IMR-90 (cell line): ENCODE results near the gene DESI1. TPM values are rescaled to one million over a fixed set of nuclear protein-coding genes. Genes with fewer than 3 reads are reported as not detected.

Experiments used
- ATAC-seq: fragments of 200-7000 bp; cut with Tn5 transposase; 2 replicates; pipeline ENCODE4 v1.9.1; 2020; ENCODE audit warnings: low read depth, mild to moderate bottlenecking, moderate library complexity
- BruUV-seq: library from RNA; stranded (reverse); fragments of 400-500 nt; replicated peaks from 2 replicates; lab custom pipeline; 2021; lab: Mats Ljungman, UMichigan
- CTCF ChIA-PET: fragments of 300-600 bp; formaldehyde crosslinking; extraction: SDS; loops from one replicate; lab custom pipeline; 2021; ENCODE audit warnings: antibody characterized with exemption; lab: Yijun Ruan, JAX
- POLR2A ChIA-PET: fragments of 300-600 bp; sonication (Branson Sonifier 250); formaldehyde crosslinking; loops from one replicate; lab custom pipeline; 2022; ENCODE audit warnings: antibody characterized with exemption; ENCODE audit not compliant: unreplicated experiment; lab: Charles Lee
- DNase-seq: peaks from one replicate; pipeline ENCODE4 v3.0.0; 2013
- H2AFZ ChIP-seq: replicated peaks from 2 replicates; pipeline ENCODE3; 2013; ENCODE audit warnings: low read length, mild to moderate bottlenecking; ENCODE audit not compliant: poor library complexity
- H2AK5ac ChIP-seq: 2 replicates; pipeline ENCODE4 v1.6.1; 2013; ENCODE audit warnings: low read depth, low read length, inconsistent platforms
- H2AK9ac ChIP-seq: replicated peaks from 2 replicates; pipeline ENCODE3; 2013; ENCODE audit warnings: mild to moderate bottlenecking, low read depth, low read length, moderate library complexity; ENCODE audit not compliant: poor library complexity
- H2BK120ac ChIP-seq: 2 replicates; pipeline ENCODE4 v1.6.1; 2013; ENCODE audit warnings: low read depth, low read length, inconsistent platforms
- H2BK15ac ChIP-seq: 3 replicates; pipeline ENCODE4 v1.6.1; 2013; ENCODE audit warnings: low read depth, low read length, inconsistent platforms
- H2BK20ac ChIP-seq: 2 replicates; pipeline ENCODE4 v1.6.1; 2013; ENCODE audit warnings: low read depth, mild to moderate bottlenecking, inconsistent platforms, low read length, moderate library complexity
- H2BK5ac ChIP-seq: 2 replicates; pipeline ENCODE4 v1.6.1; 2013; ENCODE audit warnings: mild to moderate bottlenecking, low read depth, low read length, inconsistent platforms; ENCODE audit not compliant: poor library complexity, severe bottlenecking
- H3K14ac ChIP-seq: replicated peaks from 2 replicates; pipeline ENCODE4 v1.6.1; 2013; ENCODE audit warnings: low read depth, low read length, inconsistent platforms
- H3K18ac ChIP-seq: 2 replicates; pipeline ENCODE4 v1.6.1; 2013; ENCODE audit warnings: low read depth, low read length, control low read depth
- H3K23ac ChIP-seq: 2 replicates; pipeline ENCODE4 v1.6.1; 2013; ENCODE audit warnings: low read depth, low read length, inconsistent platforms
- H3K27ac ChIP-seq: 2 replicates; pipeline ENCODE4 v1.5.1; 2013; ENCODE audit warnings: mild to moderate bottlenecking, control low read depth, low read length; ENCODE audit not compliant: insufficient read depth
- H3K27me3 ChIP-seq: 2 replicates; pipeline ENCODE4 v1.6.1; 2013; ENCODE audit warnings: low read length; ENCODE audit not compliant: control insufficient read depth, insufficient read depth
- H3K36me3 ChIP-seq: 2 replicates; pipeline ENCODE4 v1.6.1; 2013; ENCODE audit warnings: low read length, mixed read lengths; ENCODE audit not compliant: control insufficient read depth, insufficient read depth
- H3K4ac ChIP-seq: 2 replicates; pipeline ENCODE4 v1.6.1; 2013; ENCODE audit warnings: low read depth, low read length, inconsistent platforms
- H3K4me1 ChIP-seq: 2 replicates; pipeline ENCODE4 v1.6.1; 2013; ENCODE audit warnings: low read length, mixed read lengths; ENCODE audit not compliant: control insufficient read depth, insufficient read depth
- H3K4me2 ChIP-seq: 2 replicates; pipeline ENCODE4 v1.6.1; 2013; ENCODE audit warnings: low read depth, mild to moderate bottlenecking, control low read depth, low read length, moderate library complexity
- H3K4me3 ChIP-seq: 2 replicates; pipeline ENCODE4 v1.5.1; 2013; ENCODE audit warnings: low read depth, mild to moderate bottlenecking, control low read depth, low read length, moderate library complexity; ENCODE audit not compliant: insufficient read depth
- H3K56ac ChIP-seq: 2 replicates; pipeline ENCODE4 v1.6.1; 2013; ENCODE audit warnings: low read length, inconsistent platforms; ENCODE audit not compliant: insufficient read depth; ENCODE audit errors: extremely low read depth
- H3K79me1 ChIP-seq, 2 experiments: 2 replicates each; pipeline ENCODE4 v1.6.1; 2013; ENCODE audit warnings: low read length in 2 of 2, inconsistent platforms in 1 of 2, low read depth in 1 of 2
- H3K9ac ChIP-seq: 2 replicates; pipeline ENCODE4 v1.6.1; 2013; ENCODE audit warnings: low read depth, low read length, control low read depth
- H3K9me1 ChIP-seq: 2 replicates; pipeline ENCODE4 v1.6.1; 2013; ENCODE audit warnings: low read length, inconsistent platforms; ENCODE audit not compliant: insufficient read depth
- H3K9me3 ChIP-seq: 2 replicates; pipeline ENCODE4 v1.6.1; 2013; ENCODE audit warnings: low read length; ENCODE audit not compliant: control insufficient read depth, insufficient read depth
- H4K20me1 ChIP-seq: 2 replicates; pipeline ENCODE4 v1.6.1; 2013; ENCODE audit warnings: low read length, inconsistent platforms; ENCODE audit not compliant: insufficient read depth
- H4K5ac ChIP-seq: 2 replicates; pipeline ENCODE4 v1.6.1; 2013; ENCODE audit warnings: mild to moderate bottlenecking, low read depth, low read length, control low read depth
- H4K8ac ChIP-seq, 2 experiments: 2 replicates each; pipeline ENCODE4 v1.6.1; 2013; ENCODE audit warnings: low read depth in 2 of 2, low read length in 2 of 2, control low read depth in 1 of 2, inconsistent platforms in 1 of 2
- H4K91ac ChIP-seq: 2 replicates; pipeline ENCODE4 v1.6.1; 2013; ENCODE audit warnings: low read depth, low read length, inconsistent platforms; ENCODE audit not compliant: insufficient read depth
- BHLHE40 ChIP-seq: fragments of 150-350 bp; IDR thresholded peaks from 2 replicates; pipeline ENCODE4 v1.6.1; 2016; ENCODE audit warnings: mild to moderate bottlenecking, low read depth, low read length
- CEBPB ChIP-seq: IDR thresholded peaks from 2 replicates; pipeline ENCODE4 v1.6.1; 2012; ENCODE audit warnings: low read depth, low read length, improper control_type of control experiment
- CHD1 ChIP-seq: IDR thresholded peaks from 2 replicates; pipeline ENCODE4 v1.6.1; 2012; ENCODE audit warnings: low read depth, low read length, improper control_type of control experiment
- FOS ChIP-seq: fragments of 150-350 bp; IDR thresholded peaks from 2 replicates; pipeline ENCODE4 v1.6.1; 2016; ENCODE audit warnings: low read depth, low read length
- MAFK ChIP-seq: IDR thresholded peaks from 2 replicates; pipeline ENCODE4 v1.6.1; 2012; ENCODE audit warnings: low read depth, low read length, improper control_type of control experiment
- MAZ ChIP-seq: IDR thresholded peaks from 2 replicates; pipeline ENCODE4 v1.6.1; 2012; ENCODE audit warnings: low read depth, mild to moderate bottlenecking, low read length, improper control_type of control experiment, moderate library complexity, borderline replicate concordance
- MXI1 ChIP-seq: IDR thresholded peaks from 2 replicates; pipeline ENCODE4 v1.6.1; 2012; ENCODE audit warnings: low read depth, mild to moderate bottlenecking, low read length, moderate library complexity, borderline replicate concordance
- NFE2L2 ChIP-seq: fragments of 150-350 bp; IDR thresholded peaks from 2 replicates; pipeline ENCODE4 v1.6.1; 2016; ENCODE audit warnings: low read depth, mild to moderate bottlenecking, low read length
- POLR2A ChIP-seq: IDR thresholded peaks from 2 replicates; pipeline ENCODE4 v1.6.1; 2012; ENCODE audit warnings: mild to moderate bottlenecking, low read depth, low read length
- RCOR1 ChIP-seq: IDR thresholded peaks from 2 replicates; pipeline ENCODE4 v1.6.1; 2012; ENCODE audit warnings: mild to moderate bottlenecking, low read length, improper control_type of control experiment; ENCODE audit not compliant: insufficient replicate concordance
- RFX5 ChIP-seq: IDR thresholded peaks from 2 replicates; pipeline ENCODE4 v1.8.0; 2012; ENCODE audit warnings: low read depth, mild to moderate bottlenecking, low read length, moderate library complexity
- SMC3 ChIP-seq: fragments of 150-350 bp; IDR thresholded peaks from 2 replicates; pipeline ENCODE4 v1.6.1; 2016; ENCODE audit warnings: low read depth, mild to moderate bottlenecking, antibody characterized with exemption, low read length, moderate library complexity
- USF2 ChIP-seq: fragments of 150-350 bp; IDR thresholded peaks from 2 replicates; pipeline ENCODE4 v1.6.1; 2017; ENCODE audit warnings: mild to moderate bottlenecking, antibody characterized with exemption, low read length, low read depth
- WGBS, 2 experiments: methylation state at CpG; one replicate each; pipeline versions ENCODE4 v1.1.5 to v1.1.7; 2013; ENCODE audit warnings: missing lambda C conversion rate in 2 of 2; ENCODE audit not compliant: insufficient read length in 1 of 2; ENCODE audit errors: extremely low coverage in 2 of 2; 5-methylcytosine and 5-hydroxymethylcytosine counted together
- dilution Hi-C: fragments of 300-500 bp; cut with HindIII; formaldehyde crosslinking; loops from one replicate; pipeline ENCODE4 v1.14.3; 2018; ENCODE audit warnings: low sequenced_read_pairs; ENCODE audit not compliant: unreplicated experiment
- in situ Hi-C: fragments of 300-500 bp; cut with MboI; formaldehyde crosslinking; loops from 3 replicates; pipeline ENCODE4 v1.14.3; 2019; ENCODE audit warnings: low sequenced_read_pairs, inconsistent platforms, mixed read lengths
- intact Hi-C: fragments of 100-400 bp; cut with micrococcal nuclease; formaldehyde crosslinking; loops from 2 replicates; pipeline ENCODE4 v1.10.0; 2022
- polyA plus RNA-seq, 3 experiments: library from polyadenylated mRNA; depleted of rRNA; stranded (reverse); fragments of >200 nt; gene quantifications; 2 replicates each; pipeline ENCODE4 v1.2.3, GENCODE V29; 2012; ENCODE audit warnings: low replicate concordance in 1 of 3
- total RNA-seq: library from RNA; depleted of rRNA; stranded (reverse); fragments of >200 nt; gene quantifications from 2 replicates; pipeline ENCODE4 v1.2.3, GENCODE V29; 2012
- TF ChIP-seq, protein P1 (sequence below): fragments of 150-350 bp; IDR thresholded peaks from 2 replicates; pipeline ENCODE4 v1.6.1; 2016; ENCODE audit warnings: low read depth, mild to moderate bottlenecking, low read length, moderate library complexity, borderline replicate concordance
- TF ChIP-seq, protein P2 (sequence below): conservative IDR thresholded peaks from 2 replicates; pipeline ENCODE4 v1.5.1; 2012; ENCODE audit warnings: mild to moderate bottlenecking, low read depth, low read length, improper control_type of control experiment

DESI1 gene
- total and polyA plus RNA-seq, 2 of the 4 experiments (the other 2 are of a cell fraction), result 14.5 to 24.9 TPM

- intact Hi-C loops, result no loop called here
- Histone ChIP-seq H4K20me1 (peaks cover 5% of the 10 kb centered on the region; the same call in 1 of the 2 replicates), H3K9ac (no peak overlapping the region), H3K27ac (no peak overlapping the region), H3K4me2 (no peak overlapping the region), H2AFZ (no peak overlapping the region), H4K91ac (no peak overlapping the region; the same call in 1 of the 2 replicates), H3K4me3 (no peak overlapping the region), H3K4me1 (no peaks in the 10 kb centered on the region), H3K14ac (no peak overlapping the region), H3K79me1 (peaks cover 30 to 41% of the 10 kb centered on the region in 2 experiments), H3K56ac (no peak overlapping the region), H3K18ac (no peak overlapping the region), H2AK9ac (no peak overlapping the region), H4K8ac (no peak overlapping the region), H3K4ac (no peak overlapping the region), H3K36me3 (peaks cover 56% of the 10 kb centered on the region), H3K9me1 (peaks cover 3% of the 10 kb centered on the region; the same call in 1 of the 2 replicates), H3K27me3 (no peaks in the 10 kb centered on the region), H3K9me3 (no peaks in the 10 kb centered on the region), H2BK20ac (no peak overlapping the region), H2AK5ac (no peak overlapping the region), H2BK15ac (no peak overlapping the region), H2BK5ac (no peak overlapping the region), H4K5ac (no peak overlapping the region), H3K23ac (no peak overlapping the region), H2BK120ac (no peak overlapping the region)
- no peak for ATAC-seq
- in situ Hi-C loops, result no loop called here
- CTCF ChIA-PET, result no interaction called here
- no TSS peak for BruUV-seq
- POLR2A ChIA-PET, result no interaction called here
- no peak for DNase-seq
- TF ChIP-seq CEBPB (no peak), MAZ (no peak), FOS (no peak), RFX5 (no peak), CHD1 (no peak), POLR2A (no peak), BHLHE40 (no peak), SMC3 (no peak), NFE2L2 (no peak), MAFK (no peak), RCOR1 (no peak), MXI1 (no peak), USF2 (no peak)
- TF ChIP-seq, protein P1, sequence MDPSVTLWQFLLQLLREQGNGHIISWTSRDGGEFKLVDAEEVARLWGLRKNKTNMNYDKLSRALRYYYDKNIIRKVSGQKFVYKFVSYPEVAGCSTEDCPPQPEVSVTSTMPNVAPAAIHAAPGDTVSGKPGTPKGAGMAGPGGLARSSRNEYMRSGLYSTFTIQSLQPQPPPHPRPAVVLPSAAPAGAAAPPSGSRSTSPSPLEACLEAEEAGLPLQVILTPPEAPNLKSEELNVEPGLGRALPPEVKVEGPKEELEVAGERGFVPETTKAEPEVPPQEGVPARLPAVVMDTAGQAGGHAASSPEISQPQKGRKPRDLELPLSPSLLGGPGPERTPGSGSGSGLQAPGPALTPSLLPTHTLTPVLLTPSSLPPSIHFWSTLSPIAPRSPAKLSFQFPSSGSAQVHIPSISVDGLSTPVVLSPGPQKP, result no peak
- TF ChIP-seq, protein P2, sequence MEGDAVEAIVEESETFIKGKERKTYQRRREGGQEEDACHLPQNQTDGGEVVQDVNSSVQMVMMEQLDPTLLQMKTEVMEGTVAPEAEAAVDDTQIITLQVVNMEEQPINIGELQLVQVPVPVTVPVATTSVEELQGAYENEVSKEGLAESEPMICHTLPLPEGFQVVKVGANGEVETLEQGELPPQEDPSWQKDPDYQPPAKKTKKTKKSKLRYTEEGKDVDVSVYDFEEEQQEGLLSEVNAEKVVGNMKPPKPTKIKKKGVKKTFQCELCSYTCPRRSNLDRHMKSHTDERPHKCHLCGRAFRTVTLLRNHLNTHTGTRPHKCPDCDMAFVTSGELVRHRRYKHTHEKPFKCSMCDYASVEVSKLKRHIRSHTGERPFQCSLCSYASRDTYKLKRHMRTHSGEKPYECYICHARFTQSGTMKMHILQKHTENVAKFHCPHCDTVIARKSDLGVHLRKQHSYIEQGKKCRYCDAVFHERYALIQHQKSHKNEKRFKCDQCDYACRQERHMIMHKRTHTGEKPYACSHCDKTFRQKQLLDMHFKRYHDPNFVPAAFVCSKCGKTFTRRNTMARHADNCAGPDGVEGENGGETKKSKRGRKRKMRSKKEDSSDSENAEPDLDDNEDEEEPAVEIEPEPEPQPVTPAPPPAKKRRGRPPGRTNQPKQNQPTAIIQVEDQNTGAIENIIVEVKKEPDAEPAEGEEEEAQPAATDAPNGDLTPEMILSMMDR, result no peak
- dilution Hi-C loops, result no loop called here
- WGBS, 2 experiments, result 100% methylated on average over 6 of the region's 7 CpGs; no CpG with 5 or more reads in 1 of the 2 experiments
These were observed 21.0 kb upstream of the DESI1 start for GRCh38 chr22:41641854-41642253.
